H1 (cell line): ENCODE results near the gene DMBX1. TPM values are rescaled to one million over a fixed set of nuclear protein-coding genes. Genes with fewer than 3 reads are reported as not detected.

Experiments used
- CTCF ChIA-PET: fragments of 300-600 bp; sonication (Branson Sonifier 250); formaldehyde crosslinking; loops from one replicate; lab custom pipeline; 2021; ENCODE audit not compliant: partially characterized antibody; lab: Charles Lee
- POLR2A ChIA-PET: fragments of 300-600 bp; sonication (Branson Sonifier 250); formaldehyde crosslinking; loops from one replicate; lab custom pipeline; 2021; ENCODE audit warnings: inconsistent platforms; ENCODE audit not compliant: partially characterized antibody; lab: Charles Lee
- DNase-seq, 2 experiments: peaks; one replicate each; pipeline versions ENCODE4 v3.0.0 to v3.0.0-alpha.2; 2010 to 2022; ENCODE audit warnings: low spot score in 2 of 2, low read depth in 1 of 2, mixed read lengths in 1 of 2
- FAIRE-seq: peaks from 2 replicates; lab custom pipeline; 2011; peaks lifted over from hg19 to GRCh38; lab: Jason Lieb, UNC
- H2AFZ ChIP-seq: 2 replicates; pipeline ENCODE4 v1.8.1; 2012; ENCODE audit warnings: low read length, inconsistent platforms
- H2AK5ac ChIP-seq: 2 replicates; pipeline ENCODE4 v1.6.1; 2013; ENCODE audit warnings: low read depth, low read length
- H2BK120ac ChIP-seq: replicated peaks from 2 replicates; pipeline ENCODE3; 2013; ENCODE audit warnings: low read depth, low read length, inconsistent platforms
- H2BK12ac ChIP-seq: 2 replicates; pipeline ENCODE4 v1.6.1; 2013; ENCODE audit warnings: low read depth, low read length
- H2BK15ac ChIP-seq: 2 replicates; pipeline ENCODE4 v1.6.1; 2013; ENCODE audit warnings: low read length
- H2BK20ac ChIP-seq: 2 replicates; pipeline ENCODE4 v1.6.1; 2013; ENCODE audit warnings: low read length
- H2BK5ac ChIP-seq: 2 replicates; pipeline ENCODE4 v1.6.1; 2013; ENCODE audit warnings: low read depth, low read length
- H3K14ac ChIP-seq: 2 replicates; pipeline ENCODE4 v1.6.1; 2013; ENCODE audit warnings: inconsistent platforms; ENCODE audit not compliant: insufficient read length
- H3K18ac ChIP-seq: 2 replicates; pipeline ENCODE4 v1.6.1; 2013; ENCODE audit warnings: low read length; ENCODE audit errors: extremely low read depth
- H3K23ac ChIP-seq: 2 replicates; pipeline ENCODE4 v1.6.1; 2013; ENCODE audit warnings: inconsistent platforms; ENCODE audit not compliant: insufficient read length
- H3K23me2 ChIP-seq: 2 replicates; pipeline ENCODE4 v1.6.1; 2013; ENCODE audit warnings: low read depth, low read length
- H3K27ac ChIP-seq: 2 replicates; pipeline ENCODE4 v1.6.1; 2011; ENCODE audit warnings: low read depth, low read length, inconsistent platforms
- H3K27me3 ChIP-seq, 4 experiments: replicated peaks in 1 of 4; 1 replicate in 1 of 4; 2 replicates in 3 of 4; pipeline versions ENCODE4 v1.6.1 to v1.8.1; 2011 to 2013; ENCODE audit warnings: low read length in 3 of 4, mild to moderate bottlenecking in 3 of 4, inconsistent platforms in 2 of 4, mixed read lengths in 2 of 4, moderate library complexity in 1 of 4; ENCODE audit not compliant: control insufficient read depth in 3 of 4, insufficient read depth in 3 of 4; ENCODE audit errors: extremely low read depth in 1 of 4
- H3K36me3 ChIP-seq, 4 experiments: 2 replicates each; pipeline versions ENCODE4 v1.6.1 to v1.8.1; 2011 to 2013; ENCODE audit warnings: mild to moderate bottlenecking in 4 of 4, low read length in 3 of 4, moderate library complexity in 2 of 4, control low read depth in 1 of 4, inconsistent platforms in 1 of 4; ENCODE audit not compliant: insufficient read depth in 4 of 4, control insufficient read depth in 2 of 4
- H3K4ac ChIP-seq: replicated peaks from 2 replicates; pipeline ENCODE3; 2013; ENCODE audit warnings: low read length, low read depth, mixed read lengths, inconsistent platforms; ENCODE audit not compliant: insufficient read length
- H3K4me1 ChIP-seq, 4 experiments: replicated peaks in 1 of 4; 1 replicate in 1 of 4; 2 replicates in 3 of 4; pipeline versions ENCODE4 v1.6.1 to v1.8.1; 2011 to 2013; ENCODE audit warnings: low read length in 3 of 4, inconsistent platforms in 2 of 4, mixed read lengths in 1 of 4; ENCODE audit not compliant: insufficient read depth in 4 of 4, control insufficient read depth in 3 of 4
- H3K4me2 ChIP-seq, 2 experiments: 2 replicates each; pipeline versions ENCODE4 v1.6.1 to v1.8.1; 2011 to 2013; ENCODE audit warnings: low read depth in 2 of 2, low read length in 2 of 2, control low read depth in 1 of 2, inconsistent platforms in 1 of 2, mild to moderate bottlenecking in 1 of 2; ENCODE audit not compliant: insufficient read depth in 1 of 2
- H3K4me3 ChIP-seq, 4 experiments: fragments of 200-600, 300-600 bp in 1 of 4; sonication (generic), shearing (Covaris generic), sonication (Bioruptor Twin) in 1 of 4; 2 replicates each; pipeline versions ENCODE4 v1.5.1 to v1.8.1; 2011 to 2016; ENCODE audit warnings: low read length in 4 of 4, low read depth in 3 of 4, control low read depth in 2 of 4, inconsistent platforms in 2 of 4, mild to moderate bottlenecking in 2 of 4, mixed read lengths in 1 of 4, moderate library complexity in 1 of 4; ENCODE audit not compliant: insufficient read depth in 2 of 4; ENCODE audit errors: extremely low read depth in 1 of 4
- H3K56ac ChIP-seq: replicated peaks from 2 replicates; pipeline ENCODE3; 2013; ENCODE audit warnings: low read depth, mild to moderate bottlenecking, mixed read lengths, low read length, inconsistent platforms; ENCODE audit not compliant: insufficient read length
- H3K79me1 ChIP-seq: 2 replicates; pipeline ENCODE4 v1.6.1; 2013; ENCODE audit warnings: low read depth, low read length, control low read depth
- H3K79me2 ChIP-seq, 2 experiments: 2 replicates each; pipeline versions ENCODE4 v1.6.1 to v1.8.1; 2012 to 2013; ENCODE audit warnings: low read length in 2 of 2, mild to moderate bottlenecking in 2 of 2, inconsistent platforms in 1 of 2; ENCODE audit not compliant: insufficient read depth in 2 of 2, control insufficient read depth in 1 of 2
- H3K9ac ChIP-seq, 4 experiments: replicated peaks in 1 of 4; 1 replicate in 1 of 4; 2 replicates in 3 of 4; pipeline versions ENCODE4 v1.6.1 to v1.8.1; 2011 to 2013; ENCODE audit warnings: low read depth in 3 of 4, low read length in 3 of 4, control low read depth in 2 of 4, mild to moderate bottlenecking in 2 of 4, moderate library complexity in 2 of 4, inconsistent platforms in 1 of 4; ENCODE audit errors: extremely low read depth in 1 of 4
- H3K9me3 ChIP-seq, 2 experiments: 2 replicates each; pipeline versions ENCODE4 v1.6.1 to v1.8.1; 2012 to 2013; ENCODE audit warnings: mild to moderate bottlenecking in 2 of 2, moderate library complexity in 2 of 2, control low read depth in 1 of 2, inconsistent platforms in 1 of 2, low read depth in 1 of 2, low read length in 1 of 2, mixed read lengths in 1 of 2; ENCODE audit not compliant: insufficient read depth in 2 of 2
- H4K20me1 ChIP-seq, 2 experiments: replicated peaks in 1 of 2; 2 replicates each; pipeline versions ENCODE3 to v1.8.1; 2011 to 2013; ENCODE audit warnings: inconsistent platforms in 2 of 2, low read length in 2 of 2, mild to moderate bottlenecking in 1 of 2; ENCODE audit not compliant: insufficient read depth in 2 of 2, control insufficient read depth in 1 of 2
- H4K5ac ChIP-seq: 2 replicates; pipeline ENCODE4 v1.6.1; 2013; ENCODE audit warnings: low read length, low read depth, mixed read lengths, inconsistent platforms; ENCODE audit not compliant: insufficient read length
- H4K8ac ChIP-seq: 2 replicates; pipeline ENCODE4 v1.8.0; 2013; ENCODE audit warnings: mild to moderate bottlenecking, moderate library complexity, low read length, inconsistent platforms; ENCODE audit not compliant: insufficient read depth; ENCODE audit errors: extremely low read depth
- H4K91ac ChIP-seq: replicated peaks from 2 replicates; pipeline ENCODE3; 2013; ENCODE audit warnings: low read length, mixed read lengths, inconsistent platforms; ENCODE audit not compliant: insufficient read length
- ATF2 ChIP-seq: IDR thresholded peaks from 2 replicates; pipeline ENCODE4 v1.6.1; 2012; ENCODE audit warnings: low read length, inconsistent platforms
- USF2 ChIP-seq: IDR thresholded peaks from 2 replicates; pipeline ENCODE4 v1.6.1; 2011; ENCODE audit warnings: low read length, improper control_type of control experiment
- WGBS, 2 experiments: shearing (Covaris generic) in 1 of 2; methylation state at CpG; one replicate each; pipeline versions ENCODE4 v1.1.6 to v1.1.7; 2013 to 2015; ENCODE audit warnings: low lambda C conversion rate in 2 of 2, mixed read lengths in 2 of 2, inconsistent platforms in 1 of 2, low coverage in 1 of 2, missing lambda C conversion rate in 1 of 2; ENCODE audit not compliant: insufficient replicate concordance in 2 of 2, insufficient coverage in 1 of 2, insufficient read length in 1 of 2; ENCODE audit errors: extremely low coverage in 1 of 2, missing lambda C conversion rate in 1 of 2; 5-methylcytosine and 5-hydroxymethylcytosine counted together
- polyA plus RNA-seq, 7 experiments: library from polyadenylated mRNA; depleted of rRNA in 3 of 7; stranded (reverse) in 5 of 7; unstranded in 2 of 7; fragments of >200 nt in 5 of 7; fragments of 200-250 nt in 2 of 7; gene quantifications; 1 replicate in 5 of 7; 2 replicates in 1 of 7; 4 replicates in 1 of 7; pipeline versions ENCODE4 v1.2.1 to v1.2.3, GENCODE V29; 2011 to 2013; ENCODE audit warnings: missing spikeins in 2 of 7, mixed read lengths in 2 of 7
- total RNA-seq: library from RNA; stranded (reverse); fragmentation: NEBNext Ultra II Directional; extraction: Animal tissue kit (Norgen Biotek cat#: 25700); gene quantifications from 2 replicates; pipeline ENCODE4 v1.2.1, GENCODE V29; 2021

The DMBX1 gene
- total and polyA plus RNA-seq, 2 of the 8 experiments (the other 6 are each of a cell fraction or from before 2014, with no cell fraction given), result 0.23 to 0.30 TPM

GRCh38 chr1:46472498-46473181 is 17.0 kb upstream of the DMBX1 start:
- Histone ChIP-seq H4K91ac (no peak overlapping the region), H3K23ac (no peak overlapping the region), H3K4me3 (no peak overlapping the region), H3K9me3 (no peaks in the 10 kb centered on the region), H3K27me3 (peaks cover 3 to 41% (median 29%) of the 10 kb centered on the region in 4 experiments), H2BK5ac (no peak overlapping the region), H4K5ac (no peak overlapping the region), H2BK120ac (no peak overlapping the region), H3K9ac (no peak overlapping the region), H3K56ac (no peak overlapping the region), H3K23me2 (0 out of 2 replicates have a peak, but pooled peaks cover 2% of the 10 kb centered on the region), H3K4ac (no peak overlapping the region), H2BK12ac (no peak overlapping the region), H3K79me1 (no peaks in the 10 kb centered on the region), H4K20me1 (peaks cover 0 to 8% of the 10 kb centered on the region in 2 experiments), H2AK5ac (no peak overlapping the region), H3K18ac (no peak overlapping the region), H2BK20ac (no peak overlapping the region), H3K79me2 (no peaks in the 10 kb centered on the region), H3K4me2 (no peak overlapping the region), H4K8ac (no peak overlapping the region), H3K36me3 (no peaks in the 10 kb centered on the region), H3K4me1 (peaks cover 0 to 18% (median 11%) of the 10 kb centered on the region in 4 experiments; a peak in 6 of 7 replicates), H2BK15ac (no peak overlapping the region), H2AFZ (no peak overlapping the region), H3K27ac (no peak overlapping the region), H3K14ac (no peak overlapping the region)
- no peak for FAIRE-seq
- DNase-seq, result no peak
- CTCF ChIA-PET, result interaction anchor here (0.5 to 35.6 kb wide), 14 partner anchors 9 to 252 kb away, joined by 3 to 1068 read pairs (median 4); partner anchors contain the start of genes DMBX1 and MKNK1
- 81% methylated on average over 7 of the region's 7 CpGs; no CpG with 5 or more reads in 1 of the 2 experiments for WGBS, 2 experiments
- POLR2A ChIA-PET, result interaction anchor here (1.4 to 1.5 kb wide), 2 partner anchors 31 to 45 kb away, joined by 3 read pairs; no protein-coding TSS in a partner anchor
- TF ChIP-seq USF2 (no peak), ATF2 (no peak)
